Natural killer cell (primary cell): ENCODE data around the gene DDR2. TPM values are rescaled to one million over a fixed set of nuclear protein-coding genes. Genes with fewer than 3 reads are reported as not detected.

ENCODE experiments used
- ATAC-seq, 3 donors: fragments of 150-1000 bp in 2 of 3; fragments of 200-7000 bp in 1 of 3; cut with Tn5 transposase; 1 replicate in 1 of 3; 2 replicates in 2 of 3; pipeline ENCODE4 v1.10.0; 2021; ENCODE audit warnings: mild to moderate bottlenecking in 2 of 3, moderate library complexity in 2 of 3
- DNase-seq, 2 donors: peaks; one replicate each; pipeline versions ENCODE4 v3.0.0 to v3.0.0-alpha.2; 2013 to 2021; ENCODE audit warnings: mixed read lengths in 1 of 2
- H3K27ac ChIP-seq: one replicate; pipeline ENCODE4 v1.5.1; 2013; ENCODE audit warnings: mild to moderate bottlenecking, low read length
- H3K27me3 ChIP-seq: one replicate; pipeline ENCODE4 v1.6.1; 2013; ENCODE audit warnings: low read length; ENCODE audit not compliant: control insufficient read depth, insufficient read depth
- H3K36me3 ChIP-seq: one replicate; pipeline ENCODE4 v1.6.1; 2013; ENCODE audit warnings: low read length; ENCODE audit not compliant: control insufficient read depth, insufficient read depth
- H3K4me1 ChIP-seq: one replicate; pipeline ENCODE4 v1.6.1; 2013; ENCODE audit warnings: low read length; ENCODE audit not compliant: control insufficient read depth, insufficient read depth
- H3K4me3 ChIP-seq: one replicate; pipeline ENCODE4 v1.5.1; 2013; ENCODE audit warnings: low read length
- H3K9me3 ChIP-seq: one replicate; pipeline ENCODE4 v1.6.1; 2013; ENCODE audit warnings: low read length; ENCODE audit not compliant: control insufficient read depth, insufficient read depth
- H3K27ac Mint-ChIP-seq, 2 donors: one replicate each; pipeline ENCODE4 v1.8.0; 2022; ENCODE audit warnings: mild to moderate bottlenecking in 2 of 2, mixed read lengths in 2 of 2, moderate library complexity in 1 of 2
- H3K27me3 Mint-ChIP-seq, 2 donors: one replicate each; pipeline ENCODE4 v1.8.0; 2022; ENCODE audit warnings: low read depth in 2 of 2, mixed read lengths in 2 of 2
- H3K36me3 Mint-ChIP-seq: one replicate; pipeline ENCODE4 v1.8.0; 2022; ENCODE audit warnings: mixed read lengths
- H3K4me1 Mint-ChIP-seq, 2 donors: one replicate each; pipeline ENCODE4 v1.8.0; 2022; ENCODE audit warnings: mixed read lengths in 2 of 2
- H3K4me3 Mint-ChIP-seq: one replicate; pipeline ENCODE4 v1.8.0; 2022; ENCODE audit warnings: mild to moderate bottlenecking, moderate library complexity, mixed read lengths
- H3K9me3 Mint-ChIP-seq, 2 donors: one replicate each; pipeline ENCODE4 v1.8.0; 2022; ENCODE audit warnings: mixed read lengths in 2 of 2
- CTCF ChIP-seq: fragments of 200-600 bp; IDR thresholded peaks from one replicate; pipeline ENCODE4 v1.8.0; 2022; ENCODE audit warnings: antibody characterized with exemption
- WGBS: methylation state at CpG from one replicate; pipeline ENCODE4 v1.1.7; 2013; ENCODE audit warnings: missing lambda C conversion rate; ENCODE audit not compliant: insufficient coverage; 5-methylcytosine and 5-hydroxymethylcytosine counted together
- intact Hi-C: fragments of 100-400 bp; cut with micrococcal nuclease; formaldehyde crosslinking; loops from one replicate; pipeline ENCODE4 v1.14.2; 2022
- total RNA-seq, 4 donors: library from RNA; stranded (reverse); fragments of 120-200 nt in 1 of 4; gene quantifications; one replicate each; pipeline versions ENCODE4 v1.2.3 to v1.2.4, GENCODE V29; 2013 to 2022

DDR2 gene
- total RNA-seq, 3 donors from 2014 or later (not counting 1 experiment from before 2014, with no cell fraction given), result 1.5 to 2.0 (median 1.8) TPM

GRCh38 chr1:162697140-162697895 is 65.1 kb downstream of the DDR2 start:
- no peak for ATAC-seq

GRCh38 chr1:162699366-162699765 is 67.1 kb downstream of the DDR2 start:
- H3K27ac ChIP-seq, result no peak overlapping the region
- DNase-seq, result no peak
- no peak for TF ChIP-seq CTCF
- H3K27ac Mint-ChIP-seq, result no peak overlapping the region
- H3K4me3 Mint-ChIP-seq, result no peak overlapping the region
- no peak overlapping the region for H3K4me3 ChIP-seq
- WGBS, result 88% methylated on average over 3 of the region's 3 CpGs
- ATAC-seq, result no peak
- H3K27me3 ChIP-seq, result no peaks in the 10 kb centered on the region
- H3K27me3 Mint-ChIP-seq, result peaks cover 0 to 1% of the 10 kb centered on the region in 2 donors
- intact Hi-C loops, result no loop called here
- no peaks in the 10 kb centered on the region for H3K9me3 Mint-ChIP-seq
- H3K9me3 ChIP-seq, result no peaks in the 10 kb centered on the region
- no peaks in the 10 kb centered on the region for H3K4me1 ChIP-seq
- no peaks in the 10 kb centered on the region for H3K36me3 ChIP-seq
- no peaks in the 10 kb centered on the region for H3K4me1 Mint-ChIP-seq
- H3K36me3 Mint-ChIP-seq, result no peaks in the 10 kb centered on the region

More at GRCh38 chr1:162697140-162697895, 65.1 kb downstream of the DDR2 start:
- Mint-ChIP-seq H3K27ac (no peak overlapping the region), H3K4me3 (no peak overlapping the region), H3K36me3 (no peaks in the 10 kb centered on the region), H3K27me3 (peaks cover 0 to 5% of the 10 kb centered on the region in 2 donors), H3K9me3 (no peaks in the 10 kb centered on the region), H3K4me1 (no peaks in the 10 kb centered on the region)
- 81% methylated on average over 6 of the region's 6 CpGs for WGBS
- no peaks in the 10 kb centered on the region for H3K27me3 ChIP-seq
- H3K4me3 ChIP-seq, result no peak overlapping the region
- H3K36me3 ChIP-seq, result no peaks in the 10 kb centered on the region
- no peak for DNase-seq
- H3K27ac ChIP-seq, result no peak overlapping the region
- intact Hi-C loops, result no loop called here
- H3K4me1 ChIP-seq, result no peaks in the 10 kb centered on the region
- H3K9me3 ChIP-seq, result no peaks in the 10 kb centered on the region
- no peak for TF ChIP-seq CTCF

- no peaks in the 10 kb centered on the region for H3K9me3 Mint-ChIP-seq
- ATAC-seq, result no peak
- intact Hi-C loops, result no loop called here
- H3K27ac ChIP-seq, result no peak overlapping the region
- no peak overlapping the region for H3K4me3 ChIP-seq
- H3K4me1 Mint-ChIP-seq, result no peaks in the 10 kb centered on the region
- WGBS, result 93% methylated on average over 1 of the region's 1 CpG
- no peak overlapping the region for H3K4me3 Mint-ChIP-seq
- H3K36me3 ChIP-seq, result no peaks in the 10 kb centered on the region
- H3K36me3 Mint-ChIP-seq, result no peaks in the 10 kb centered on the region
- H3K27ac Mint-ChIP-seq, result no peak overlapping the region
- H3K27me3 ChIP-seq, result no peaks in the 10 kb centered on the region
- H3K9me3 ChIP-seq, result no peaks in the 10 kb centered on the region
- no peaks in the 10 kb centered on the region for H3K27me3 Mint-ChIP-seq
- no peak for DNase-seq
- H3K4me1 ChIP-seq, result no peaks in the 10 kb centered on the region
- no peak for TF ChIP-seq CTCF
Measured at GRCh38 chr1:162700131-162700530, 67.9 kb downstream of the DDR2 start.

GRCh38 chr1:162701286-162701685 is 69.0 kb downstream of the DDR2 start:
- H3K27me3 Mint-ChIP-seq, result no peaks in the 10 kb centered on the region

More at GRCh38 chr1:162701286-162701685, 69.0 kb downstream of the DDR2 start:
- H3K9me3 ChIP-seq, result no peaks in the 10 kb centered on the region
- intact Hi-C loops, result no loop called here
- DNase-seq, result no peak
- no peaks in the 10 kb centered on the region for H3K27me3 ChIP-seq
- H3K4me1 ChIP-seq, result no peaks in the 10 kb centered on the region
- no peak overlapping the region for H3K27ac ChIP-seq
- TF ChIP-seq CTCF, result no peak
- no peak for ATAC-seq
- WGBS, result 81% methylated on average over 1 of the region's 1 CpG
- no peak overlapping the region for H3K27ac Mint-ChIP-seq
- no peaks in the 10 kb centered on the region for H3K9me3 Mint-ChIP-seq
- H3K4me3 Mint-ChIP-seq, result no peak overlapping the region
- no peaks in the 10 kb centered on the region for H3K4me1 Mint-ChIP-seq
- H3K4me3 ChIP-seq, result no peak overlapping the region
- H3K36me3 Mint-ChIP-seq, result no peaks in the 10 kb centered on the region
- no peaks in the 10 kb centered on the region for H3K36me3 ChIP-seq
